DND-41 (cell line): ENCODE data around the gene NUDT8.
A peak's percentile ranks its signal among the peaks of the same experiment; 100 is the strongest.

Experiments
- ATAC-seq: fragments of 200-7000 bp; cut with Tn5 transposase; 3 replicates; pipeline ENCODE4 v1.9.1; 2021; ENCODE audit warnings: low read depth; ENCODE audit not compliant: insufficient read depth
- DNase-seq: peaks from one replicate; pipeline ENCODE4 v3.0.0-alpha.2; 2020
- H2AFZ ChIP-seq: 2 replicates; pipeline ENCODE4 v1.6.0; 2012; ENCODE audit warnings: low read depth, low read length
- H3K27ac ChIP-seq: 2 replicates; pipeline ENCODE4 v1.5.1; 2012; ENCODE audit warnings: low read length, inconsistent platforms
- H3K27me3 ChIP-seq: fragments of 200-600 bp; sonication (generic); 2 replicates; pipeline ENCODE4 v1.6.0; 2012; ENCODE audit warnings: low read length, mild to moderate bottlenecking, inconsistent platforms; ENCODE audit not compliant: insufficient read depth, poor library complexity
- H3K36me3 ChIP-seq: 2 replicates; pipeline ENCODE4 v1.5.1; 2012; ENCODE audit warnings: low read length, inconsistent platforms; ENCODE audit not compliant: insufficient read depth
- H3K4me1 ChIP-seq: 2 replicates; pipeline ENCODE4 v1.5.1; 2012; ENCODE audit warnings: mild to moderate bottlenecking, low read length; ENCODE audit not compliant: insufficient read depth
- H3K4me2 ChIP-seq: 2 replicates; pipeline ENCODE4 v1.6.0; 2012; ENCODE audit warnings: mild to moderate bottlenecking, moderate library complexity, low read length, inconsistent platforms; ENCODE audit not compliant: insufficient read depth
- H3K4me3 ChIP-seq, 2 experiments: fragments of 200-600 bp in 1 of 2; shearing (Covaris generic) in 1 of 2; 2 replicates each; pipeline ENCODE4 v1.5.1; 2012 to 2016; ENCODE audit warnings: inconsistent platforms in 2 of 2, low read length in 2 of 2, mild to moderate bottlenecking in 2 of 2, low read depth in 1 of 2, moderate library complexity in 1 of 2
- H3K79me2 ChIP-seq: 2 replicates; pipeline ENCODE4 v1.6.0; 2012; ENCODE audit warnings: low read length, inconsistent platforms; ENCODE audit not compliant: insufficient read depth
- H3K9ac ChIP-seq: 2 replicates; pipeline ENCODE4 v1.6.0; 2012; ENCODE audit warnings: low read depth, mild to moderate bottlenecking, inconsistent platforms, low read length, moderate library complexity
- H3K9me3 ChIP-seq: 2 replicates; pipeline ENCODE4 v1.5.1; 2012; ENCODE audit warnings: low read length, moderate library complexity, mild to moderate bottlenecking, inconsistent platforms; ENCODE audit not compliant: insufficient read depth, severe bottlenecking
- H4K20me1 ChIP-seq: 2 replicates; pipeline ENCODE4 v1.6.0; 2012; ENCODE audit warnings: low read length; ENCODE audit not compliant: insufficient read depth
- EZH2 ChIP-seq: IDR thresholded peaks from 3 replicates; pipeline ENCODE4 v1.6.1; 2012; ENCODE audit warnings: borderline replicate concordance, low read depth, mild to moderate bottlenecking, moderate library complexity, low read length, inconsistent platforms; ENCODE audit not compliant: severe bottlenecking
- TF ChIP-seq, protein P1 (sequence below): IDR thresholded peaks from 2 replicates; pipeline ENCODE4 v1.5.1; 2012; ENCODE audit warnings: borderline replicate concordance, low read length, moderate library complexity, mild to moderate bottlenecking; ENCODE audit not compliant: poor library complexity, severe bottlenecking; ENCODE audit errors: extremely low read depth

The NUDT8 gene

DNA sequence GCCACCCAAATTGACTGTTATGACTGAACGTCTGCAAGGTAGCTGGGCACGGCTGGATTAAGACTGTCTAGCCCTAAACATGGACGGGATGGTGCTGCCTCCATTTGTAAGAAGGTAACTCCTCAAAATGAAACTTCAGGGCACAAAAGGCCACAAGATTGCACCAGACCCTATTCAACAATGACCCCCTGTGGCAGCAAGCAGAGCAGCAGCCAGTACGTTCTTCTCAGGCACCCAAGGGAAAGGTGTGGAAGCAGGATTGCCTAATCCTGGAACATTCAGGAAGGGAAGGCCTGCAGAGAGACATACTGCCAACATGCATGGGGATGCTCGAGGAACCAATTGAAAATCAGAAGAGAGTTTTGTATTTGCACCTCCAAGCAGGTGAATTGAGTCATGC lies 14.3 kb upstream of the NUDT8 start:
- TF ChIP-seq EZH2: no peak
- TF ChIP-seq, protein P1, sequence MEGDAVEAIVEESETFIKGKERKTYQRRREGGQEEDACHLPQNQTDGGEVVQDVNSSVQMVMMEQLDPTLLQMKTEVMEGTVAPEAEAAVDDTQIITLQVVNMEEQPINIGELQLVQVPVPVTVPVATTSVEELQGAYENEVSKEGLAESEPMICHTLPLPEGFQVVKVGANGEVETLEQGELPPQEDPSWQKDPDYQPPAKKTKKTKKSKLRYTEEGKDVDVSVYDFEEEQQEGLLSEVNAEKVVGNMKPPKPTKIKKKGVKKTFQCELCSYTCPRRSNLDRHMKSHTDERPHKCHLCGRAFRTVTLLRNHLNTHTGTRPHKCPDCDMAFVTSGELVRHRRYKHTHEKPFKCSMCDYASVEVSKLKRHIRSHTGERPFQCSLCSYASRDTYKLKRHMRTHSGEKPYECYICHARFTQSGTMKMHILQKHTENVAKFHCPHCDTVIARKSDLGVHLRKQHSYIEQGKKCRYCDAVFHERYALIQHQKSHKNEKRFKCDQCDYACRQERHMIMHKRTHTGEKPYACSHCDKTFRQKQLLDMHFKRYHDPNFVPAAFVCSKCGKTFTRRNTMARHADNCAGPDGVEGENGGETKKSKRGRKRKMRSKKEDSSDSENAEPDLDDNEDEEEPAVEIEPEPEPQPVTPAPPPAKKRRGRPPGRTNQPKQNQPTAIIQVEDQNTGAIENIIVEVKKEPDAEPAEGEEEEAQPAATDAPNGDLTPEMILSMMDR: peak; percentile 66
- ATAC-seq (no peak), DNase-seq (no peak)
- Histone ChIP-seq H3K9ac (no peak overlapping the region), H3K27me3 (no peaks in the 10 kb centered on the region), H3K4me1 (peaks cover 15% of the 10 kb centered on the region), H3K79me2 (no peaks in the 10 kb centered on the region), H3K27ac (no peak overlapping the region), H2AFZ (no peak overlapping the region), H3K36me3 (no peaks in the 10 kb centered on the region), H3K9me3 (no peaks in the 10 kb centered on the region), H3K4me2 (no peak overlapping the region), H3K4me3 (no peak overlapping the region), H4K20me1 (no peaks in the 10 kb centered on the region)

DNA sequence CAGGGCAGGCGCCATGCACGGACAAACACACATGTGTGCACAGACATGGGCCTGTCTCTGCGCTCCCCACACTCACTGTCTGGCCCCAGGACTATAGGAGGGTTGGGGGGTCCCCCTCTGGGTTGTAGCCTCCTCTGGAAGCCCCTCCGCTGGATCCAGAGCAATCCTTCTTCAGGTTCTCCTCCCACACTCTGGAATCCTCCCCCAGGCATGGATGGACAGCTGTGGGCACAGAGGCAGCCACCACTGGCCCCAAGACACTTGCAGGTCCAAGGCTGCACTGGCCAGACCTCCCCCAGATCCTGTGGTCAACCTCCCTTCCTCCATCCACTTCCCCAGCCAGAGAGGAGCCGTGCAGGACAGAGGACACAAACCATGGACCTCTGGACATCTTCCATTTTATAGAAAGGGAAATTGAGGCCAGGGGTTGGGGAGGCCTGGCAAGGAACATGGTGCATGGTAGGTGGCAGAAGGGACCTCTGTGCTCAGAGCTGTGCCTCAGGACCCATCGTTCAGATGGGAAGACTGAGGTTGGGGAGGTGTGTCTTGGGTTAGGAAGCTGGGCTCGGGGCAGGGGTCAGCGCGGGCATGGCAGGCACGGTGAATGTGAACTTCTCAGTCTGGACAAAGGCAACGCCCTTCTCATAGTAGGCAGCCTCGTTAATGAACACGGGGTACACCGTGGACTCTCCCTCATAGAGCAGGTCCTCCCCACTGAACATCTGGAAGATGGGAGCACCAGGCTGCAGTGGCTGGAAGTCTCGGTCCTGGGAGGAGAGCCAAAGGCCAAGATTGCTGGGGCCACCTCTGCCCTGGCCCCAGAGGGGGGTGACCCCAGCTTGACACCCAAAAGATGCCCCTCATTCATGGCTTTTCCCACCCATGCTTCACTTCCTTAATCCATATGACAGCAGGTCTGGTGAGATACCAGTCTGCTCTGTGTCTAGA lies 12.7 kb upstream of the NUDT8 start:
- Histone ChIP-seq H3K79me2 (no peaks in the 10 kb centered on the region), H3K27me3 (no peaks in the 10 kb centered on the region), H2AFZ (no peak overlapping the region), H4K20me1 (no peaks in the 10 kb centered on the region), H3K4me1 (no peaks in the 10 kb centered on the region), H3K9me3 (no peaks in the 10 kb centered on the region), H3K9ac (no peak overlapping the region), H3K36me3 (no peaks in the 10 kb centered on the region), H3K4me2 (no peak overlapping the region), H3K27ac (no peak overlapping the region), H3K4me3 (no peak overlapping the region)
- TF ChIP-seq EZH2: no peak
- TF ChIP-seq, protein P1: no peak
- DNase-seq: no peak
- ATAC-seq: no peak

DNA sequence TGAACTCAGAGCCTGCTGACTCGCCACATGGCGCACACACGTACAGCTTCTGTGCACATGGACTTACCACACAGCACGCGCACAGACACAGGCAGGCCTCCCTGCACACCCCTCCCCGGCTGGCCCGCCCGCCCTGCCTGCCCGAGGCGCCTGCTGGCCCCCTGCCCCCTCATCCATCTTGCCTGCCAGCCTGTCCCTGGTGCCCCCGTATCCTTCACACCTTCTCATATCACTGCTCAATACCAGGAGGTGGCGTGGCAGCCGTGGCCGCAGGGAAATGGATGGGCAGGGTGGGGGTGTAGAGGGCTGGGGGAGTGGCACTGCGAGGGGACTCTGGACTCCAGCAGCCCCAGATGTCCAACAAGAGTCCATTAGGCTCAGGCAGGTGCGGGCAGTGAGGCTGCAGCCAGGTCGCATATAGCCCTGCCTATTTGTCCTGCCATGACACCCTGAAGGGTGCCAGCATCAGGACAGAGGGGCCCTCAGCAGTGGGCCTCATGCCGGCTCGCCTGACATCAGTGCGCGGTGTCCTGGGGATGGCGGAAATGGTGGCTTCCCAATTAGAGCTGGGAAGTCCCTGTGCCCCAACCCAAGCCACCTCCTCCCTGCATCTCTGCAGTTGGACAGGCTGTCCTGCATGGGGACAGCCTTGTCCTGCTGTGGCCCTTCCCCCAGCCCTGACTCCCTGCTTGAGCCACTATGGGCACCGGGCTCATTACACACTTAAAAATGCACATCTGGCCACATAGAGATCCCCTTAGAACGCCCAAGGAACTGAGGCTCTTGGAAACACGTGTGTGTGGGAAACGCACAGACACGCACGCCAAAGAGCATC lies 11.8 kb upstream of the NUDT8 start:
- Histone ChIP-seq H3K9me3 (no peaks in the 10 kb centered on the region), H3K4me3 (no peak overlapping the region), H3K9ac (no peak overlapping the region), H3K36me3 (no peaks in the 10 kb centered on the region), H3K27me3 (no peaks in the 10 kb centered on the region), H4K20me1 (no peaks in the 10 kb centered on the region), H3K27ac (no peak overlapping the region), H3K4me1 (no peaks in the 10 kb centered on the region), H3K79me2 (no peaks in the 10 kb centered on the region), H2AFZ (no peak overlapping the region), H3K4me2 (no peak overlapping the region)
- no peak for ATAC-seq
- no peak for DNase-seq
- TF ChIP-seq, protein P1: no peak
- TF ChIP-seq EZH2: no peak
